K562 (cell line): ENCODE measurements around the gene SCG3. TPM values are rescaled to one million over a fixed set of nuclear protein-coding genes. Genes with fewer than 3 reads are reported as not detected.

Experiments
- CTCF ChIP-seq, 3 experiments: IDR thresholded peaks in 2 of 3; conservative IDR thresholded peaks in 1 of 3; 2 replicates each; pipeline ENCODE4 v1.5.1; 2011 to 2012; ENCODE audit warnings: low read length in 3 of 3, mild to moderate bottlenecking in 3 of 3, control low read depth in 2 of 3, improper control_type of control experiment in 1 of 3, inconsistent platforms in 1 of 3, low read depth in 1 of 3, mixed read lengths in 1 of 3, moderate library complexity in 1 of 3; ENCODE audit not compliant: insufficient read depth in 2 of 3
- CUX1 ChIP-seq: fragments of 200-800 bp; sonication (Bioruptor generic); IDR thresholded peaks from 2 replicates; pipeline ENCODE4 v1.6.1; 2016; ENCODE audit warnings: missing genetic modification characterization, missing compliant biosample characterization
- DEAF1 ChIP-seq: fragments of 450-650 bp; formaldehyde crosslinking; IDR thresholded peaks from 2 replicates; pipeline ENCODE4 v1.4.0; 2020; ENCODE audit warnings: mild to moderate bottlenecking, moderate library complexity
- ETV1 ChIP-seq: fragments of 450-650 bp; conservative IDR thresholded peaks from 2 replicates; pipeline ENCODE4 v1.6.1; 2016; ENCODE audit warnings: missing genetic modification characterization, control low read depth, low read depth, missing compliant biosample characterization
- HINFP ChIP-seq: fragments of 450-650 bp; conservative IDR thresholded peaks from 2 replicates; pipeline ENCODE4 v1.6.1; 2016; ENCODE audit warnings: missing genetic modification characterization, low read depth, mild to moderate bottlenecking, control low read depth, missing compliant biosample characterization
- HMBOX1 ChIP-seq: sonication (generic); IDR thresholded peaks from 2 replicates; pipeline ENCODE4 v1.6.1; 2016
- TCF15 ChIP-seq: fragments of 250-450 bp; sonication (Bioruptor Pico); IDR thresholded peaks from 2 replicates; pipeline ENCODE4 v1.8.0; 2022; ENCODE audit warnings: moderate library complexity, mild to moderate bottlenecking, inconsistent platforms
- TCFL5 ChIP-seq: fragments of 250-450 bp; sonication (Bioruptor Pico); conservative IDR thresholded peaks from 2 replicates; pipeline ENCODE4 v1.6.1; 2021; ENCODE audit warnings: mild to moderate bottlenecking, moderate library complexity, matching md5 sums
- ZBTB9 ChIP-seq: fragments of 450-650 bp; formaldehyde crosslinking; IDR thresholded peaks from 2 replicates; pipeline ENCODE4 v1.4.0; 2020; ENCODE audit warnings: mild to moderate bottlenecking, moderate library complexity
- ZNF121 ChIP-seq: sonication (generic); formaldehyde crosslinking; conservative IDR thresholded peaks from 2 replicates; pipeline ENCODE4 v1.8.0; 2022; ENCODE audit warnings: missing genetic modification reagents
- ZNF239 ChIP-seq: fragments of 250-450 bp; sonication (Bioruptor Pico); IDR thresholded peaks from 2 replicates; pipeline ENCODE4 v1.4.0; 2020; ENCODE audit warnings: mild to moderate bottlenecking
- ZNF644 ChIP-seq: fragments of 200-800 bp; sonication (Bioruptor generic); IDR thresholded peaks from 2 replicates; pipeline ENCODE4 v1.6.1; 2016; ENCODE audit warnings: low read depth, missing genetic modification characterization, missing compliant biosample characterization
- polyA plus RNA-seq, 8 experiments: library from polyadenylated mRNA; depleted of rRNA in 4 of 8; stranded (reverse) in 5 of 8; unstranded in 3 of 8; fragments of >200 nt; fragmentation: Nextera tagmentation in 2 of 8; fragmentation: Illumina TruSeq in 1 of 8; extraction: Ambion mirVana in 2 of 8; extraction: Trizol in 1 of 8; gene quantifications; 2 replicates each; pipeline versions ENCODE4 v1.2.1 to v1.2.3, GENCODE V29; 2011 to 2014; ENCODE audit warnings: inconsistent platforms in 1 of 8, missing spikeins in 1 of 8
- total RNA-seq, 7 experiments: library from RNA; depleted of rRNA in 6 of 7; stranded (reverse); fragments of >200 nt in 6 of 7; fragmentation: Illumina TruSeq in 2 of 7; extraction: Trizol in 2 of 7; gene quantifications; 2 replicates each; pipeline versions ENCODE4 v1.2.1 to v1.2.3, GENCODE V29; 2011 to 2021; ENCODE audit warnings: low replicate concordance in 1 of 7

The SCG3 gene
- total and polyA plus RNA-seq, 9 of the 15 experiments (the other 6 are each of a cell fraction or from before 2014, with no cell fraction given), result 13.0 to 43.8 (median 21.0) TPM

GRCh38 chr15:51634591-51635198 is 46.6 kb upstream of the SCG3 start (continued):
- TF ChIP-seq ETV1 (peak; percentile 75), ZNF644 (tag) (peak; percentile 87), ZNF239 (CRISPR knock-in tag) (peak; percentile 62), CTCF (IDR thresholded peaks at IDR 0.05 in 2 of 3, conservative IDR thresholded peaks at IDR 0.05 in 1 of 3; ENCODE audit: insufficient read depth in 2 of 3, low read depth in 1 of 3, low read length in 3 of 3) (no peak), DEAF1 (CRISPR knock-in tag) (no peak), HMBOX1 (peak; percentile 79), TCF15 (CRISPR knock-in tag) (peak; percentile 70; the same call in 1 of the 2 replicates), TCFL5 (CRISPR knock-in tag) (0 out of 2 replicates have a peak, but pooled peaks have one; percentile 66), CUX1 (CRISPR knock-in tag) (peak; percentile 92), HINFP (tag) (peak; percentile 85), ZNF121 (CRISPR knock-in tag) (no peak), ZBTB9 (CRISPR knock-in tag) (peak; percentile 72; the same call in 1 of the 2 replicates)
